Caco-2 (cell line): Measurements from ENCODE around the gene ADRA2B. TPM values are rescaled to one million over a fixed set of nuclear protein-coding genes. Genes with fewer than 3 reads are reported as not detected.
"Not testable (repeated sequence)": the region's sequence is repeated elsewhere in the genome, so short reads cannot be mapped to it uniquely, and the experiment has no call there.

ENCODE experiments used
- BruUV-seq: library from RNA; stranded (reverse); fragments of 400-500 nt; replicated peaks from 2 replicates; lab custom pipeline; 2021; lab: Mats Ljungman, UMichigan
- CTCF ChIA-PET: fragments of 300-600 bp; sonication (Branson Sonifier 250); formaldehyde crosslinking; loops from one replicate; lab custom pipeline; 2022; ENCODE audit warnings: antibody characterized with exemption; lab: Charles Lee
- POLR2A ChIA-PET: fragments of 300-600 bp; sonication (Branson Sonifier 250); formaldehyde crosslinking; loops from one replicate; lab custom pipeline; 2022; ENCODE audit warnings: antibody characterized with exemption; lab: Charles Lee
- DNase-seq, 2 experiments: peaks; one replicate each; pipeline versions ENCODE4 v3.0.0 to v3.0.0-alpha.2; 2020 to 2022
- H3K27me3 ChIP-seq: replicated peaks from 2 replicates; pipeline ENCODE4 v1.6.0; 2011; ENCODE audit warnings: low read length; ENCODE audit not compliant: control insufficient read depth, insufficient read depth
- H3K36me3 ChIP-seq: 2 replicates; pipeline ENCODE4 v1.5.1; 2011; ENCODE audit warnings: low read length; ENCODE audit not compliant: control insufficient read depth, insufficient read depth
- H3K4me1 ChIP-seq: fragments of 250-450 bp; sonication (Bioruptor Pico); 2 replicates; pipeline ENCODE4 v1.5.1; 2020; ENCODE audit warnings: mild to moderate bottlenecking
- H3K4me3 ChIP-seq: 2 replicates; pipeline ENCODE4 v1.5.1; 2011; ENCODE audit warnings: low read depth, mild to moderate bottlenecking, control low read depth, low read length
- H3K9me3 ChIP-seq: fragments of 250-450 bp; sonication (Bioruptor Pico); 2 replicates; pipeline ENCODE4 v1.5.1; 2020; ENCODE audit warnings: mild to moderate bottlenecking, moderate library complexity
- H3K27ac Mint-ChIP-seq: one replicate; pipeline ENCODE4 v1.8.0; 2022; ENCODE audit warnings: mixed read lengths; ENCODE audit not compliant: unreplicated experiment
- H3K27me3 Mint-ChIP-seq: one replicate; pipeline ENCODE4 v1.8.0; 2022; ENCODE audit warnings: mixed read lengths; ENCODE audit not compliant: insufficient read depth, unreplicated experiment
- H3K36me3 Mint-ChIP-seq: one replicate; pipeline ENCODE4 v1.8.0; 2022; ENCODE audit warnings: mild to moderate bottlenecking, mixed read lengths; ENCODE audit not compliant: insufficient read depth, unreplicated experiment
- H3K4me1 Mint-ChIP-seq: one replicate; pipeline ENCODE4 v1.8.0; 2022; ENCODE audit warnings: low read depth, mixed read lengths; ENCODE audit not compliant: unreplicated experiment
- H3K4me3 Mint-ChIP-seq: one replicate; pipeline ENCODE4 v1.8.0; 2022; ENCODE audit warnings: mild to moderate bottlenecking, moderate library complexity, mixed read lengths; ENCODE audit not compliant: unreplicated experiment
- H3K9me3 Mint-ChIP-seq: one replicate; pipeline ENCODE4 v1.8.0; 2022; ENCODE audit warnings: mixed read lengths; ENCODE audit not compliant: unreplicated experiment
- CTCF ChIP-seq, 2 experiments: fragments of 200-600 bp in 1 of 2; IDR thresholded peaks; 1 replicate in 1 of 2; 2 replicates in 1 of 2; pipeline versions ENCODE4 v1.5.1 to v1.8.0; 2011 to 2022; ENCODE audit warnings: antibody characterized with exemption in 1 of 2, control low read depth in 1 of 2, inconsistent platforms in 1 of 2, low read depth in 1 of 2, low read length in 1 of 2, mild to moderate bottlenecking in 1 of 2, moderate library complexity in 1 of 2; ENCODE audit not compliant: insufficient read depth in 1 of 2, severe bottlenecking in 1 of 2, unreplicated experiment in 1 of 2
- intact Hi-C: fragments of 100-400 bp; cut with micrococcal nuclease; formaldehyde crosslinking; loops from one replicate; pipeline ENCODE4 v1.10.0; 2022; ENCODE audit not compliant: unreplicated experiment
- total RNA-seq: library from RNA; stranded (reverse); gene quantifications from 2 replicates; pipeline ENCODE4 v1.2.3, GENCODE V29; 2022

ADRA2B gene
- total RNA-seq, 1 experiment from 2014 or later, result 0.20 TPM

DNA sequence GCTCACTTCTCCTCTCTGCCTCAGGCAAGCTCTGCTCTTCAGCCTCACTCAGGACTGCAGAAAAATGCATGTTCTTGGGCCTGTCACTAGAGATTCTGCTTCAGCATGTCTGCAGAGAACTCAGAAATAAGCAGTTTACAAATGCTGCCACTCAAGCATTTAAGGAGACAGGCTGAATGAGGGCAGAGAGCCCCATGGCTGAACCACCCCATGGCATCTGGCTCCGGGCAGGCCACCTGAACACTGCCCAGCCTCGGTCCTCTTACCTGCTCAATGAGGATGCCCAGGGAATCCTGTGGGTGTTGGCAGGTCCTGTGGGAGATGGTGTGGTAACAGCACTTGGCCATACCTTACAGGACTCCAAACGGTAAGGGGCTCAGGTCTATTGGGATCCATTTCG, 50.4 kb downstream of the ADRA2B start:
- H3K27me3 ChIP-seq, H3K9me3 Mint-ChIP-seq, H3K27me3 Mint-ChIP-seq, CTCF ChIA-PET, H3K27ac Mint-ChIP-seq, intact Hi-C loops, DNase-seq, H3K36me3 ChIP-seq, H3K4me1 ChIP-seq, POLR2A ChIA-PET, H3K4me3 Mint-ChIP-seq, H3K4me3 ChIP-seq, BruUV-seq, H3K9me3 ChIP-seq, H3K36me3 Mint-ChIP-seq: not testable (repeated sequence)
- peaks cover 11% of the 10 kb centered on the region for H3K4me1 Mint-ChIP-seq

- Mint-ChIP-seq H3K36me3 (no peaks in the 10 kb centered on the region), H3K27ac (no peak overlapping the region), H3K4me3 (no peak overlapping the region), H3K9me3 (no peaks in the 10 kb centered on the region), H3K27me3 (no peaks in the 10 kb centered on the region), H3K4me1 (peaks cover 11% of the 10 kb centered on the region)
- POLR2A ChIA-PET, result no interaction called here
- Histone ChIP-seq H3K27me3 (no peaks in the 10 kb centered on the region), H3K9me3 (no peaks in the 10 kb centered on the region), H3K4me1 (0 out of 2 replicates have a peak, but pooled peaks cover 6% of the 10 kb centered on the region), H3K4me3 (no peak overlapping the region), H3K36me3 (no peaks in the 10 kb centered on the region)
- no peak for DNase-seq
- BruUV-seq, result no TSS peak
- TF ChIP-seq CTCF (IDR thresholded peaks at IDR 0.05; ENCODE audit: insufficient read depth in 1 of 2, low read depth in 1 of 2, low read length in 1 of 2, severe bottlenecking in 1 of 2, unreplicated experiment in 1 of 2), result no peak
- intact Hi-C loops, result no loop called here
- CTCF ChIA-PET, result no interaction called here
Measured at GRCh38 chr2:96065381-96065930, 50.9 kb downstream of the ADRA2B start.

- H3K4me1 ChIP-seq, H3K36me3 Mint-ChIP-seq, DNase-seq, H3K9me3 Mint-ChIP-seq, H3K27me3 Mint-ChIP-seq, intact Hi-C loops, H3K27me3 ChIP-seq, POLR2A ChIA-PET, CTCF ChIA-PET, H3K36me3 ChIP-seq, BruUV-seq, H3K9me3 ChIP-seq, H3K27ac Mint-ChIP-seq, H3K4me3 ChIP-seq, H3K4me3 Mint-ChIP-seq: not testable (repeated sequence)
- peaks cover 11% of the 10 kb centered on the region for H3K4me1 Mint-ChIP-seq
Measured at GRCh38 chr2:96064760-96065159, 51.6 kb downstream of the ADRA2B start.

DNA sequence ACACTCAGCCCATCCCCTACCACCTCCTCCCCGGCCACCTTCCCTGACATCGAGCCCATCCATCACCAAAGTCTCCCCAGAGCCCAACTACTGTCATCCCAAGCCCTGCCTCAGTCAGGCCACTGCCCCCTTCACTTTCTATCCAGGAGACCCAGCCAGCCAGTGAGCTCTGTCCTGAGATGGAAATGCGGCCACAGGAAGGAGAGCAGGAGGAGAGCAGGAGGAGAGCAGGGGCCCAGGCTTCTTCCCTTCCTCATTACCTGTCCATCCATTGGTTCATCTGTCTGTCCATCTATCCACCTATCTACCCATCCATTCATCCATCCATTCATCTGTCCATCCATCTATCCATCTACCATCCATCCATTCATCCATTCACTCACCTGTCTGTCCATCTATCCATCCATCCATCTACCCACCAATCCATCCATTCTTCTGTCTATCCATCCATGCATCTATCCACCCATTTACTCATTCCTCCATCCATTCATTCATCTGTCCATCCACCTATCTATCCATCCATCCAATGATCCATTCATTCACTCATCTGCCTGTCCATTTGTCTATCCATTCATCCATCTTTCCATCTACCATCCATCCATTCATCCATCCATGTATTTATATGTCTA, 52.2 kb downstream of the ADRA2B start:
- H3K9me3 ChIP-seq, intact Hi-C loops, CTCF ChIA-PET, H3K36me3 Mint-ChIP-seq, H3K4me3 ChIP-seq, H3K27ac Mint-ChIP-seq, H3K9me3 Mint-ChIP-seq, BruUV-seq, POLR2A ChIA-PET, H3K36me3 ChIP-seq, H3K4me1 ChIP-seq, H3K27me3 Mint-ChIP-seq, H3K4me3 Mint-ChIP-seq, H3K27me3 ChIP-seq, DNase-seq: not testable (repeated sequence)
- peaks cover 11% of the 10 kb centered on the region for H3K4me1 Mint-ChIP-seq

DNA sequence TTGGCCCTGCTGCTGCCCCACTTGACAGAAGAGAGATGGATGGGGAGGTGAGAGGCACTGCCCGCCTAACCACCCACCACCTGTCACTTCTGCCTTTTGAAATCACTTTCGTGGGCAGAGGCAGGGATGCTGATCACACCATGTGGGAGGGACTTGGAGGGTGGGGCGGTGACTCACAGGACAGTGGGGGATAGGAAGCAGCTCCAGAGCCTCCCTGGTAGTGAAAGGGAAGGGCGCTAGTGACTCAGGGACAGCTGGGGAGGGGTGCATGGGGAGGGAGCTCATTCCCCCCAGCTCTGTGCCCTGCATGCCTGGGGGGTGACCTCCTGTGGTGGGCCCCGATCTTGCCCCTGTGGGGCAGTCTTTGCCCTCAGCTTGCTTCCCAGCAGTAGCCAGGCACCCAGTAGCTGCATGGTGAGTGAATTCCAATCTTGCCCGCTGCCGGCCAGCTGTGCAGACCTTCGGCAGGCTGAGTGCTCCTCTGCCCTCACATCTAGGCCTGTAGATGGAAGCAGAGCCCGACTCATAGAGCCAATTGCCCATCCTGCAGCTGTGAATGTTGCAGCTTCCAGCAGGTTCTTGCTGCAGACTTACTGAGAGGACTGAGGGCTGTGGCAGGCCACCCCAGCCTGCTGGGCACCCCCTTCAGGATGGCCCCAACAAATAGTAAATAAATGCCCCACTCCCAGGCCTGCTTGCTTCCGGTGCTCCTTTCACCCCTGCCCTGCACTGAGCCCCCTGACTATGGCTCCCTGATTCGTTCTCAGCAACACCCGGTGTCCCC, 53.1 kb downstream of the ADRA2B start:
- CTCF ChIA-PET, result interaction anchor here (0.6 kb wide), 1 partner anchor 54 kb away, joined by 4 read pairs; no protein-coding TSS in a partner anchor
- H3K27me3 Mint-ChIP-seq, result not testable (repeated sequence)

More for the DNA sequence above, 53.1 kb downstream of the ADRA2B start:
- H3K4me3 ChIP-seq, H3K36me3 Mint-ChIP-seq, H3K4me1 ChIP-seq, POLR2A ChIA-PET, DNase-seq, H3K9me3 ChIP-seq, intact Hi-C loops, H3K27me3 ChIP-seq, H3K36me3 ChIP-seq, H3K4me3 Mint-ChIP-seq, H3K9me3 Mint-ChIP-seq, H3K27ac Mint-ChIP-seq, BruUV-seq: not testable (repeated sequence)
- peaks cover 11% of the 10 kb centered on the region for H3K4me1 Mint-ChIP-seq
